ENCODE data around the gene ZXDC. TPM values are rescaled to one million over a fixed set of nuclear protein-coding genes. Genes with fewer than 3 reads are reported as not detected.

ZXDC gene
- total RNA-seq, 1 experiment from 2014 or later, result 33.3 TPM

DNA sequence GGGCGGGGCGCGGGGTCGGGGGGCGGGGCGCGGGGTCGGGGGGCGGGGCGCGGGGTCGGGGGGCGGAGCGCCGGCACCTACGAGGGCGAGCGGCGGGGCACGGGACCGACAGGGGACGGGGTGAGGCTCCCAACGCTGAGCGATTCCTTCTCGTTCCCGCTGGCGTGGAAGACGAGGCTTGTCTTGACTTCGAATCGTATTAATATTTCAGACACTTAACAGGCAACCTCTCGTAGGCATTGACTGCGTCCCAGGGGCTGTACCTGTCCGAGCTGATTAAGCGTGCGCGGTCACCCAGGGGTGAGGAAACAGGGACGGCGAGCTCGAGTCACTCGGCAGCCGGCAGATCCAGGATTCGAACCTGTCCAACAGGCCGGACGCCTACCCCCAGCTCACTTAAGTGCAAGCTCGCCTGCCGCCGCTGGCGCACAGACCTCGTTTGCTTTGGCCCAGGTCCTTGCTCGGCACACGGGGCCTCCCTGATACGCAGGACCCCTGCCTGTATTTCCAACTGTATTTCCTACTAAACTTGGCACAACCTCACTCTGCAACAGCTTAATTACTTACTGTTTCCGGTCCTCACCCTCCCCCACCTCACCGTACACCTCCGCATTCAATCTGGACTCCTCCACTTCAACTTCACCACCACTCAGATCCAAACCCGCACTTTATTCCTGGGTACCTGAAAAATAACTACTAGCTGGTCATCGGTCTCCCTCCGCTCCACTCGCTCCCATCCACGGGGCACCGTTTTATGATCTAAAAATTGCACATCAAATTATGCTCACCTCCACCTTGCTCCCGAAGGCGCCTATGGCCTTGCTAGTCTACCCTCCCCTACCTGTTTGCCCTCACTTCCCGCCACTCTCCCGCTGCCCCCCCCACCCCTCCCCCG lies 722 bp upstream of the ZXDC start:
- Histone ChIP-seq H3K9me3 (ENCODE audit: control insufficient read depth, insufficient read depth, low read depth, low read length) (no peaks in the 10 kb centered on the region), H3K4me1 (ENCODE audit: control insufficient read depth, insufficient read depth, low read length) (peaks cover 22% of the 10 kb centered on the region), H3K4me3 (ENCODE audit: low read depth in 2 of 2, low read length in 2 of 2) (peak overlapping the region; percentile 64 to 90), H3K27ac (ENCODE audit: low read length) (peak overlapping the region; percentile 90), H3K27me3 (ENCODE audit: control insufficient read depth, insufficient read depth, low read length) (no peaks in the 10 kb centered on the region), H3K36me3 (ENCODE audit: control insufficient read depth, insufficient read depth, low read length) (peaks cover 9% of the 10 kb centered on the region)
- TF ChIP-seq, protein P1, sequence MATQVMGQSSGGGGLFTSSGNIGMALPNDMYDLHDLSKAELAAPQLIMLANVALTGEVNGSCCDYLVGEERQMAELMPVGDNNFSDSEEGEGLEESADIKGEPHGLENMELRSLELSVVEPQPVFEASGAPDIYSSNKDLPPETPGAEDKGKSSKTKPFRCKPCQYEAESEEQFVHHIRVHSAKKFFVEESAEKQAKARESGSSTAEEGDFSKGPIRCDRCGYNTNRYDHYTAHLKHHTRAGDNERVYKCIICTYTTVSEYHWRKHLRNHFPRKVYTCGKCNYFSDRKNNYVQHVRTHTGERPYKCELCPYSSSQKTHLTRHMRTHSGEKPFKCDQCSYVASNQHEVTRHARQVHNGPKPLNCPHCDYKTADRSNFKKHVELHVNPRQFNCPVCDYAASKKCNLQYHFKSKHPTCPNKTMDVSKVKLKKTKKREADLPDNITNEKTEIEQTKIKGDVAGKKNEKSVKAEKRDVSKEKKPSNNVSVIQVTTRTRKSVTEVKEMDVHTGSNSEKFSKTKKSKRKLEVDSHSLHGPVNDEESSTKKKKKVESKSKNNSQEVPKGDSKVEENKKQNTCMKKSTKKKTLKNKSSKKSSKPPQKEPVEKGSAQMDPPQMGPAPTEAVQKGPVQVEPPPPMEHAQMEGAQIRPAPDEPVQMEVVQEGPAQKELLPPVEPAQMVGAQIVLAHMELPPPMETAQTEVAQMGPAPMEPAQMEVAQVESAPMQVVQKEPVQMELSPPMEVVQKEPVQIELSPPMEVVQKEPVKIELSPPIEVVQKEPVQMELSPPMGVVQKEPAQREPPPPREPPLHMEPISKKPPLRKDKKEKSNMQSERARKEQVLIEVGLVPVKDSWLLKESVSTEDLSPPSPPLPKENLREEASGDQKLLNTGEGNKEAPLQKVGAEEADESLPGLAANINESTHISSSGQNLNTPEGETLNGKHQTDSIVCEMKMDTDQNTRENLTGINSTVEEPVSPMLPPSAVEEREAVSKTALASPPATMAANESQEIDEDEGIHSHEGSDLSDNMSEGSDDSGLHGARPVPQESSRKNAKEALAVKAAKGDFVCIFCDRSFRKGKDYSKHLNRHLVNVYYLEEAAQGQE (IDR thresholded peaks at IDR 0.05; ENCODE audit: insufficient read depth in 1 of 2, low read depth in 2 of 2, low read length in 1 of 2), result no peak
- no peak for TF ChIP-seq SIN3A (IDR thresholded peaks at IDR 0.05; ENCODE audit: borderline replicate concordance, insufficient read depth, low read depth, low read length)
- TF ChIP-seq, protein P2, sequence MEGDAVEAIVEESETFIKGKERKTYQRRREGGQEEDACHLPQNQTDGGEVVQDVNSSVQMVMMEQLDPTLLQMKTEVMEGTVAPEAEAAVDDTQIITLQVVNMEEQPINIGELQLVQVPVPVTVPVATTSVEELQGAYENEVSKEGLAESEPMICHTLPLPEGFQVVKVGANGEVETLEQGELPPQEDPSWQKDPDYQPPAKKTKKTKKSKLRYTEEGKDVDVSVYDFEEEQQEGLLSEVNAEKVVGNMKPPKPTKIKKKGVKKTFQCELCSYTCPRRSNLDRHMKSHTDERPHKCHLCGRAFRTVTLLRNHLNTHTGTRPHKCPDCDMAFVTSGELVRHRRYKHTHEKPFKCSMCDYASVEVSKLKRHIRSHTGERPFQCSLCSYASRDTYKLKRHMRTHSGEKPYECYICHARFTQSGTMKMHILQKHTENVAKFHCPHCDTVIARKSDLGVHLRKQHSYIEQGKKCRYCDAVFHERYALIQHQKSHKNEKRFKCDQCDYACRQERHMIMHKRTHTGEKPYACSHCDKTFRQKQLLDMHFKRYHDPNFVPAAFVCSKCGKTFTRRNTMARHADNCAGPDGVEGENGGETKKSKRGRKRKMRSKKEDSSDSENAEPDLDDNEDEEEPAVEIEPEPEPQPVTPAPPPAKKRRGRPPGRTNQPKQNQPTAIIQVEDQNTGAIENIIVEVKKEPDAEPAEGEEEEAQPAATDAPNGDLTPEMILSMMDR (IDR thresholded peaks at IDR 0.05), result no peak
- peak; percentile 63 for TF ChIP-seq POLR2AphosphoS5 (IDR thresholded peaks at IDR 0.05; ENCODE audit: low read depth, low read length)
- TF ChIP-seq TCF7L2 (IDR thresholded peaks at IDR 0.05; ENCODE audit: low read depth, low read length), result no peak
- intact Hi-C loops (cut with micrococcal nuclease; ENCODE audit: unreplicated experiment) (no loop called here), in situ Hi-C loops (cut with HindIII; ENCODE audit: low pct_unique_long_range_greater_than_20kb, low sequenced_read_pairs) (no loop called here)
- ChIA-PET POLR2A (no interaction called here), CTCF (interaction anchor here (0.6 kb wide), 1 partner anchor 119 kb away, joined by 3 read pairs; no protein-coding TSS in a partner anchor)
- peak; percentile 58 for ATAC-seq
- no TSS peak for BruUV-seq (replicated peaks)
- DNase-seq (ENCODE audit: low read depth, low spot score), result peak; percentile 12

DNA sequence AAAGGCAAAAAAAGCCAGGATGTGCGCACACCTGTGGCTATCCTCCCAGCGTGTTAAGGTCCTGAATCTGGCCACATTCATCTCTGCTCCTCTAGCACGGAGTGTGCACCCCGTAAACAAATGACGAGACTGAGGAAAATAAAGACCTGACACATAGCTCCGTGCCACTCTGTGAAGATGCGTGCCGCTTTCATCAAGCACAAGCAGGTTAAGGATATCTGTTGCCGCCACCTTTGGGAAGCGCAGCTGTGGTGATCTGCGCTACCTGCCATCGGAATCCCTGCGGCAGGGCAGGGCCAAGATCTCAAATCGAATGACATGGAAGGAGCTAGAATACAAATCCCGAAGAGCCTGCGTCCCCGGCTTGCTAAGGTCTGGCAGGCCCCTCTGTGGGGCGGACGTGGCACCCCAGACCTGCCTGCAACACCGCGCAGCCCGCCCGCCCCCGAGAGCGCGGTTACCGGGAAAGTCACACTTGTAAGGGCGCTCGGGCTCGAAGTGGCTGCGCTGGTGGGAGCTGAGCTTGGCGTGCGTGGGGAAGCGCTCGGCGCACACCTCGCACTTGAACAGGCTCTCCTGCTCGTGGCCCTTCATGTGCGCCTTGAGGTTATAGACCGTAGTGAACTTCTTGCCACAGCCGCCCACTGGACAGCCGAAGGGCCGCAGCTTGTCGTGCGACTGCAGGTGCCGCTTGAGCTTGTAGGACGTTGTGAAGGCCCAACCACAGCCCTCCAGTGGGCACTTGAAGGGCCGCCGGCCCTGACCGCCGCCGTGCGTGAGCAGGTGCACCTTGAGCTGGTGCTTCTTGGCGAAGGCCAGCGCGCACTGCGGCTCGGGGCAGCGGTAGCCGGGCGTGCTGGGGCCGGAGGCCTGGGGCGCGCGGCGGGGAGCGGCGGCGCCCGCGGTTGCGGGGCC lies 936 bp downstream of the ZXDC start:
- intact Hi-C loops (cut with micrococcal nuclease; ENCODE audit: unreplicated experiment) (no loop called here), in situ Hi-C loops (cut with HindIII; ENCODE audit: low pct_unique_long_range_greater_than_20kb, low sequenced_read_pairs) (no loop called here)
- DNase-seq (ENCODE audit: low read depth, low spot score) (no peak), ATAC-seq (peak; percentile 9)
- Histone ChIP-seq H3K27ac (ENCODE audit: low read length) (peak overlapping the region; percentile 82), H3K36me3 (ENCODE audit: control insufficient read depth, insufficient read depth, low read length) (peaks cover 22% of the 10 kb centered on the region), H3K4me3 (ENCODE audit: low read depth in 2 of 2, low read length in 2 of 2) (peak overlapping the region; percentile 75 to 89), H3K9me3 (ENCODE audit: control insufficient read depth, insufficient read depth, low read depth, low read length) (no peaks in the 10 kb centered on the region), H3K27me3 (ENCODE audit: control insufficient read depth, insufficient read depth, low read length) (no peaks in the 10 kb centered on the region), H3K4me1 (ENCODE audit: control insufficient read depth, insufficient read depth, low read length) (peaks cover 22% of the 10 kb centered on the region)
- CTCF ChIA-PET, result interaction anchor here (1.2 kb wide), 1 partner anchor 46 kb away, joined by 12 read pairs; no protein-coding TSS in a partner anchor
- POLR2A ChIA-PET, result no interaction called here
- no peak for TF ChIP-seq POLR2AphosphoS5 (IDR thresholded peaks at IDR 0.05; ENCODE audit: low read depth, low read length)
- TF ChIP-seq, protein P2 (IDR thresholded peaks at IDR 0.05), result no peak
- TF ChIP-seq TCF7L2 (IDR thresholded peaks at IDR 0.05; ENCODE audit: low read depth, low read length), result no peak
- TF ChIP-seq, protein P1 (IDR thresholded peaks at IDR 0.05; ENCODE audit: insufficient read depth in 1 of 2, low read depth in 2 of 2, low read length in 1 of 2), result no peak
- TF ChIP-seq SIN3A (IDR thresholded peaks at IDR 0.05; ENCODE audit: borderline replicate concordance, insufficient read depth, low read depth, low read length), result no peak
- BruUV-seq (replicated peaks), result no TSS peak

Measured in Panc1 (cell line).